ENCODE measurements around the gene KLF15. TPM values are rescaled to one million over a fixed set of nuclear protein-coding genes. Genes with fewer than 3 reads are reported as not detected.

KLF15 gene
- total RNA-seq, 1 experiment from 2014 or later: 14.7 TPM

DNA sequence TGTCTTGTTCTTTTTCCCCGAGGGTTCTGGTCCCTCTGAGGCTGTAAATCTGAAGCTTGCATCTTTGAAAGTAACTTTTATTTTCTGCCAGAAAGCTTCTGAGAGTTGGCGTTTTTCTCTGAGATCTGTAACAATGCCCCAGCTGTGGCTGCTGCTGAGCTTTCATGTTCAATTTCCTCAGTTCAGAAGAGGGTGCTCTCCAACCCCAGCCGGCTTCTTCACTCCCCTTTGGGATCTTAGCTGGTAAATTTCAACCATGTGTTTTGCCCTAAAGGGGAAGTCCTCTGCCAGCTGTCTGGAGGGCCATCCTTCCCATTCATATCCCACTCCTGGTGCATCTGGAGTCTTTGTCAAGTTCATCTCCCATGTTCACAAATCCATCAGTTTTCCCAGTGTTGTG is 19.2 kb upstream of the KLF15 start:
- Mint-ChIP-seq H3K9me3 (peaks cover 13% of the 10 kb centered on the region; the same call in 1 of the 2 replicates), H3K36me3 (no peaks in the 10 kb centered on the region), H3K4me1 (peaks cover 20% of the 10 kb centered on the region), H3K27ac (no peak overlapping the region), H3K27me3 (ENCODE audit: low read depth) (peaks cover 2% of the 10 kb centered on the region; the same call in 1 of the 2 replicates), H3K4me3 (no peak overlapping the region)
- TF ChIP-seq EMX1 (CRISPR knock-in tag; IDR thresholded peaks at IDR 0.05) (no peak), ZNF121 (CRISPR knock-in tag; IDR thresholded peaks at IDR 0.05) (no peak), ZBTB43 (CRISPR knock-in tag; IDR thresholded peaks at IDR 0.05) (no peak), GRHL2 (CRISPR knock-in tag; IDR thresholded peaks at IDR 0.05; ENCODE audit: insufficient replicate concordance, severe bottlenecking) (no peak), IRF2 (CRISPR knock-in tag; IDR thresholded peaks at IDR 0.05; ENCODE audit: borderline replicate concordance, low read depth) (no peak), ZNF425 (CRISPR knock-in tag; conservative IDR thresholded peaks at IDR 0.05) (no peak), RORB (CRISPR knock-in tag; IDR thresholded peaks at IDR 0.05) (no peak), SMAD4 (CRISPR knock-in tag; IDR thresholded peaks at IDR 0.05) (no peak), ATF2 (CRISPR knock-in tag; IDR thresholded peaks at IDR 0.05; ENCODE audit: borderline replicate concordance, low read depth) (no peak), FOXP4 (CRISPR knock-in tag; IDR thresholded peaks at IDR 0.05) (no peak), RELA (CRISPR knock-in tag; IDR thresholded peaks at IDR 0.05; ENCODE audit: borderline replicate concordance) (no peak), NFYB (CRISPR knock-in tag; conservative IDR thresholded peaks at IDR 0.05; ENCODE audit: low read depth) (no peak), ZNF232 (CRISPR knock-in tag; IDR thresholded peaks at IDR 0.05) (no peak), HMGA2 (CRISPR knock-in tag; IDR thresholded peaks at IDR 0.05) (no peak), ZNF416 (CRISPR knock-in tag; IDR thresholded peaks at IDR 0.05) (no peak), TEAD1 (CRISPR knock-in tag; IDR thresholded peaks at IDR 0.05) (no peak)
- TF ChIP-seq, protein P1, sequence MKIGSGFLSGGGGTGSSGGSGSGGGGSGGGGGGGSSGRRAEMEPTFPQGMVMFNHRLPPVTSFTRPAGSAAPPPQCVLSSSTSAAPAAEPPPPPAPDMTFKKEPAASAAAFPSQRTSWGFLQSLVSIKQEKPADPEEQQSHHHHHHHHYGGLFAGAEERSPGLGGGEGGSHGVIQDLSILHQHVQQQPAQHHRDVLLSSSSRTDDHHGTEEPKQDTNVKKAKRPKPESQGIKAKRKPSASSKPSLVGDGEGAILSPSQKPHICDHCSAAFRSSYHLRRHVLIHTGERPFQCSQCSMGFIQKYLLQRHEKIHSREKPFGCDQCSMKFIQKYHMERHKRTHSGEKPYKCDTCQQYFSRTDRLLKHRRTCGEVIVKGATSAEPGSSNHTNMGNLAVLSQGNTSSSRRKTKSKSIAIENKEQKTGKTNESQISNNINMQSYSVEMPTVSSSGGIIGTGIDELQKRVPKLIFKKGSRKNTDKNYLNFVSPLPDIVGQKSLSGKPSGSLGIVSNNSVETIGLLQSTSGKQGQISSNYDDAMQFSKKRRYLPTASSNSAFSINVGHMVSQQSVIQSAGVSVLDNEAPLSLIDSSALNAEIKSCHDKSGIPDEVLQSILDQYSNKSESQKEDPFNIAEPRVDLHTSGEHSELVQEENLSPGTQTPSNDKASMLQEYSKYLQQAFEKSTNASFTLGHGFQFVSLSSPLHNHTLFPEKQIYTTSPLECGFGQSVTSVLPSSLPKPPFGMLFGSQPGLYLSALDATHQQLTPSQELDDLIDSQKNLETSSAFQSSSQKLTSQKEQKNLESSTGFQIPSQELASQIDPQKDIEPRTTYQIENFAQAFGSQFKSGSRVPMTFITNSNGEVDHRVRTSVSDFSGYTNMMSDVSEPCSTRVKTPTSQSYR (CRISPR knock-in tag; IDR thresholded peaks at IDR 0.05): no peak
- TF ChIP-seq, protein P2, sequence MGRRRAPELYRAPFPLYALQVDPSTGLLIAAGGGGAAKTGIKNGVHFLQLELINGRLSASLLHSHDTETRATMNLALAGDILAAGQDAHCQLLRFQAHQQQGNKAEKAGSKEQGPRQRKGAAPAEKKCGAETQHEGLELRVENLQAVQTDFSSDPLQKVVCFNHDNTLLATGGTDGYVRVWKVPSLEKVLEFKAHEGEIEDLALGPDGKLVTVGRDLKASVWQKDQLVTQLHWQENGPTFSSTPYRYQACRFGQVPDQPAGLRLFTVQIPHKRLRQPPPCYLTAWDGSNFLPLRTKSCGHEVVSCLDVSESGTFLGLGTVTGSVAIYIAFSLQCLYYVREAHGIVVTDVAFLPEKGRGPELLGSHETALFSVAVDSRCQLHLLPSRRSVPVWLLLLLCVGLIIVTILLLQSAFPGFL (CRISPR knock-in tag; IDR thresholded peaks at IDR 0.05; ENCODE audit: borderline replicate concordance): no peak
- TF ChIP-seq, protein P3, sequence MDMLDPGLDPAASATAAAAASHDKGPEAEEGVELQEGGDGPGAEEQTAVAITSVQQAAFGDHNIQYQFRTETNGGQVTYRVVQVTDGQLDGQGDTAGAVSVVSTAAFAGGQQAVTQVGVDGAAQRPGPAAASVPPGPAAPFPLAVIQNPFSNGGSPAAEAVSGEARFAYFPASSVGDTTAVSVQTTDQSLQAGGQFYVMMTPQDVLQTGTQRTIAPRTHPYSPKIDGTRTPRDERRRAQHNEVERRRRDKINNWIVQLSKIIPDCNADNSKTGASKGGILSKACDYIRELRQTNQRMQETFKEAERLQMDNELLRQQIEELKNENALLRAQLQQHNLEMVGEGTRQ (CRISPR knock-in tag; IDR thresholded peaks at IDR 0.05): no peak
- DNase-seq (ENCODE audit: low spot score) (peak; percentile 2), ATAC-seq (no peak)
- ChIA-PET CTCF (interaction anchor here (0.9 to 1.0 kb wide), 2 partner anchors 12 to 243 kb away, joined by 3 to 4 read pairs; no protein-coding TSS in a partner anchor), POLR2A (no interaction called here)

Measured in WTC11 (cell line).